ENCODE results near the gene THBS2.

- TF ChIP-seq POLR2A (IDR thresholded peaks at IDR 0.05; ENCODE audit: low read depth, low read length) (no peak), POLR2AphosphoS5 (IDR thresholded peaks at IDR 0.05; ENCODE audit: low read depth, low read length) (no peak), TAF1 (IDR thresholded peaks at IDR 0.05; ENCODE audit: low read depth, low read length) (no peak), POU2F2 (IDR thresholded peaks at IDR 0.05; ENCODE audit: low read depth, low read length) (no peak), PAX5 (IDR thresholded peaks at IDR 0.05; ENCODE audit: insufficient read depth, low read length, severe bottlenecking) (no peak)
These were observed 7.2 kb downstream of the THBS2 start for GRCh38 chr6:169246445-169246844.
